BJ (cell line): ENCODE results near the gene CNKSR2. TPM values are rescaled to one million over a fixed set of nuclear protein-coding genes. Genes with fewer than 3 reads are reported as not detected.

ENCODE experiments used
- CTCF ChIA-PET: fragments of 350-600 bp; formaldehyde crosslinking; extraction: SDS; loops from one replicate; lab custom pipeline; 2021; ENCODE audit warnings: antibody characterized with exemption, inconsistent platforms; lab: Yijun Ruan, JAX
- POLR2A ChIA-PET: fragments of 300-600 bp; sonication (Branson Sonifier 250); formaldehyde crosslinking; extraction: SDS; loops from one replicate; lab custom pipeline; 2021; ENCODE audit warnings: antibody characterized with exemption; lab: Charles Lee
- DNase-seq: peaks from one replicate; pipeline ENCODE4 v3.0.0-alpha.2; 2011; ENCODE audit warnings: low read depth
- H3K27me3 ChIP-seq: 2 replicates; pipeline ENCODE4 v1.6.0; 2011; ENCODE audit warnings: low read length; ENCODE audit not compliant: control insufficient read depth, insufficient read depth
- H3K36me3 ChIP-seq: 2 replicates; pipeline ENCODE4 v1.5.1; 2011; ENCODE audit warnings: low read length; ENCODE audit not compliant: control insufficient read depth, insufficient read depth
- H3K4me3 ChIP-seq: 2 replicates; pipeline ENCODE4 v1.5.1; 2011; ENCODE audit warnings: low read depth, mild to moderate bottlenecking, control low read depth, low read length
- CTCF ChIP-seq: IDR thresholded peaks from 2 replicates; pipeline ENCODE4 v1.5.1; 2011; ENCODE audit warnings: low read depth, mild to moderate bottlenecking, control low read depth, inconsistent platforms, low read length, moderate library complexity; ENCODE audit not compliant: insufficient read depth
- polyA plus RNA-seq: library from polyadenylated mRNA; depleted of rRNA; stranded (reverse); fragments of >200 nt; gene quantifications from 2 replicates; pipeline ENCODE4 v1.2.3, GENCODE V29; 2011

The CNKSR2 gene
- polyA plus RNA-seq, 1 experiment, result 0.32 TPM

DNA sequence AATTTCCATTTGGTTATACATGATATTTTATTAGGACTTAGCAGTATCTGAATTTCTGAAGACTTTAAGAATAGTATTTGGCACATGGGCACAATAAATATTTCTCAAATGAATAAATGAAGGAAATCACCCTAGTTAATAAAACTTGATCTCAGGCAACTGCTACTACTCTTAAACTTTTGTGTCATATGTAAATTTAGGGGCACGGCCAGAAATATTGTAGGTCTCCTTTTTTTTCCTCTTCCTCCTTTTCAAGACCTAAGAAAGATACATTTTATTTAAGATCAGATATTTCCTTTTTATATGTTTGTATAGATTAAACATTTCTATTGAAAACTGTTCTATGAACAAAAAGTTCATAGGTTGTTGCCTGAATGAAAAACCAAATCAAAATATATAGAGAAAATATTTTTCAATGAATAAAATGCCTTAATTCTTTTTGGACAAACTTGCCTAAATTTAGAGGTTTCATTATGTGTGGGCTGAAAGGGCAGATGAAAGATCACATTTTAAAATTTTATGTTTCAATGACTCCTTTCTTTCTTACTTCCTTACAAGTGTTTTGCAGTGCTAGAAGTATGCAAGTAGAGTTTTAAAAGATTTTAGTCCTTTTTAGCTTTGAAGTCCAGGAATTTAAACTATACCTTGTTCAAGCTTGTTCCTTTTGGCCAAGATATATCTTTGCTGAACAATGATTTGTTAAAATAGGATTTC lies 26.3 kb downstream of the CNKSR2 start:
- TF ChIP-seq CTCF, result no peak
- no peak for DNase-seq
- POLR2A ChIA-PET, result no interaction called here

DNA sequence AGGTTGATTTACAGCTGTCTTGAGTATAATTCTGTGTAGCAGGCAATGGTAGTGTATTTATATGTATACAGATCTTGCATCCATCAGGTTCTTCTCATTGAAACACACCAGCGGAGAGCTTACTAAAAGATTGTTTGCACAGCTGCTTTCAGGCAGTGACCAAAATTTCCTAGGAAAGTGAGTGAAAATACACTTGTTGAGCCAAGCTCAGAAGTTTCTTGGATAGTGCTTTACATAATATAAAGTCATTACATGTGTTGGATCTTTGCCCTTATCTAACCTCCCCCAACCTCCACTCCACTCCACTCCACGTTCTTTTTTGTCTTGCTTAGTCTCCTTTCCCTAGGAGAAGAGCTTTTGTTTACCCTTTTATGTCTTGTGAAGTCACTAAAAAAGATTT lies 34.1 kb downstream of the CNKSR2 start:
- Histone ChIP-seq H3K36me3 (no peaks in the 10 kb centered on the region), H3K27me3 (no peaks in the 10 kb centered on the region), H3K4me3 (no peak overlapping the region)
- no peak for DNase-seq
- TF ChIP-seq CTCF, result no peak
- CTCF ChIA-PET, result no interaction called here
- POLR2A ChIA-PET, result no interaction called here

More for the DNA sequence above, 26.3 kb downstream of the CNKSR2 start:
- Histone ChIP-seq H3K27me3 (no peaks in the 10 kb centered on the region), H3K4me3 (no peak overlapping the region), H3K36me3 (no peaks in the 10 kb centered on the region)
- CTCF ChIA-PET, result no interaction called here

- H3K4me3 ChIP-seq, result no peak overlapping the region
- H3K27me3 ChIP-seq, result no peaks in the 10 kb centered on the region
- ChIA-PET POLR2A (no interaction called here), CTCF (no interaction called here)
- DNase-seq, result no peak
- TF ChIP-seq CTCF, result no peak
- H3K36me3 ChIP-seq, result no peaks in the 10 kb centered on the region
Observed at GRCh38 chrX:21408788-21409187, 34.6 kb downstream of the CNKSR2 start.

GRCh38 chrX:21412029-21412428 lies 37.8 kb downstream of the CNKSR2 start:
- no peak for TF ChIP-seq CTCF
- no peak overlapping the region for H3K4me3 ChIP-seq
- CTCF ChIA-PET, result no interaction called here
- no peaks in the 10 kb centered on the region for H3K27me3 ChIP-seq
- POLR2A ChIA-PET, result no interaction called here
- H3K36me3 ChIP-seq, result no peaks in the 10 kb centered on the region
- DNase-seq, result no peak

- TF ChIP-seq CTCF, result no peak
- Histone ChIP-seq H3K27me3 (no peaks in the 10 kb centered on the region), H3K4me3 (no peak overlapping the region), H3K36me3 (no peaks in the 10 kb centered on the region)
- CTCF ChIA-PET, result no interaction called here
- POLR2A ChIA-PET, result no interaction called here
- DNase-seq, result no peak
Observed at GRCh38 chrX:21412883-21413282, 38.7 kb downstream of the CNKSR2 start.
